GM12878 (cell line): ENCODE results near the gene TBXAS1. TPM values are rescaled to one million over a fixed set of nuclear protein-coding genes. Genes with fewer than 3 reads are reported as not detected.

Experiments
- ATAC-seq: fragments of 200-7000 bp; cut with Tn5 transposase; 3 replicates; pipeline ENCODE4 v1.9.1; 2020; ENCODE audit warnings: mild to moderate bottlenecking, moderate library complexity
- BruUV-seq: library from RNA; stranded (reverse); fragments of 400-500 nt; replicated peaks from 2 replicates; lab custom pipeline; 2021; lab: Mats Ljungman, UMichigan
- CTCF ChIA-PET: fragments of 300-600 bp; sonication (Branson Sonifier 250); formaldehyde crosslinking; extraction: SDS; loops from one replicate; lab custom pipeline; 2021; ENCODE audit warnings: inconsistent platforms; lab: Yijun Ruan, JAX
- POLR2A ChIA-PET: fragments of 350-600 bp; formaldehyde crosslinking; extraction: SDS; loops from one replicate; lab custom pipeline; 2021; ENCODE audit warnings: inconsistent platforms; lab: Charles Lee
- RAD21 ChIA-PET: fragments of 300-600 bp; sonication (Branson Sonifier 250); formaldehyde crosslinking; loops from one replicate; lab custom pipeline; 2023; ENCODE audit warnings: antibody characterized with exemption; ENCODE audit not compliant: unreplicated experiment; lab: Charles Lee
- SMC1A ChIA-PET: fragments of 300-600 bp; sonication (Branson Sonifier 250); formaldehyde crosslinking; loops from one replicate; lab custom pipeline; 2023; ENCODE audit not compliant: unreplicated experiment, uncharacterized antibody; lab: Charles Lee
- DNase-seq: peaks from one replicate; pipeline ENCODE4 v3.0.0-alpha.2; 2011; ENCODE audit warnings: low read depth, low spot score
- FAIRE-seq: peaks from 3 replicates; lab custom pipeline; 2011; peaks lifted over from hg19 to GRCh38; lab: Jason Lieb, UNC
- H2AFZ ChIP-seq: 2 replicates; pipeline ENCODE4 v1.6.0; 2011; ENCODE audit warnings: low read depth, low read length, control low read depth; ENCODE audit not compliant: control insufficient read depth
- H3K27ac ChIP-seq: 2 replicates; pipeline ENCODE4 v1.5.1; 2011; ENCODE audit warnings: control low read depth; ENCODE audit not compliant: control insufficient read depth, insufficient read depth
- H3K27me3 ChIP-seq, 2 experiments: replicated peaks in 1 of 2; 2 replicates each; pipeline versions ENCODE4 v1.6.0 to v1.6.1; 2011; ENCODE audit warnings: low read length in 1 of 2; ENCODE audit not compliant: control insufficient read depth in 2 of 2, insufficient read depth in 2 of 2
- H3K36me3 ChIP-seq, 2 experiments: 2 replicates each; pipeline ENCODE4 v1.5.1; 2011; ENCODE audit warnings: low read length in 1 of 2; ENCODE audit not compliant: control insufficient read depth in 2 of 2, insufficient read depth in 2 of 2
- H3K4me1 ChIP-seq: 2 replicates; pipeline ENCODE4 v1.6.1; 2011; ENCODE audit warnings: mild to moderate bottlenecking, low read length, moderate library complexity, mixed read lengths; ENCODE audit not compliant: control insufficient read depth, insufficient read depth
- H3K4me2 ChIP-seq: 2 replicates; pipeline ENCODE4 v1.6.0; 2011; ENCODE audit warnings: control low read depth; ENCODE audit not compliant: control insufficient read depth, insufficient read depth
- H3K4me3 ChIP-seq: fragments of 200-600 bp; sonication (generic); 2 replicates; pipeline ENCODE4 v1.5.1; 2016
- H3K79me2 ChIP-seq: 2 replicates; pipeline ENCODE4 v1.6.0; 2011; ENCODE audit warnings: low read length; ENCODE audit not compliant: control insufficient read depth, insufficient read depth
- H3K9ac ChIP-seq: 2 replicates; pipeline ENCODE4 v1.8.0; 2011; ENCODE audit warnings: low read length, control low read depth, mixed read lengths; ENCODE audit not compliant: control insufficient read depth, insufficient read depth
- H3K9me3 ChIP-seq: replicated peaks from 3 replicates; pipeline ENCODE4 v1.5.1; 2011; ENCODE audit warnings: mild to moderate bottlenecking, low read length; ENCODE audit not compliant: control insufficient read depth, insufficient read depth
- H4K20me1 ChIP-seq: 2 replicates; pipeline ENCODE4 v1.6.0; 2011; ENCODE audit not compliant: control insufficient read depth, insufficient read depth
- BCL11A ChIP-seq: IDR thresholded peaks from 2 replicates; pipeline ENCODE4 v1.6.1; 2011; ENCODE audit warnings: low read depth, low read length
- DPF2 ChIP-seq: fragments of 450-650 bp; IDR thresholded peaks from 2 replicates; pipeline ENCODE4 v1.6.1; 2017; ENCODE audit warnings: mild to moderate bottlenecking
- IKZF1 ChIP-seq: fragments of 450-650 bp; conservative IDR thresholded peaks from 2 replicates; pipeline ENCODE4 v1.6.1; 2017; ENCODE audit warnings: antibody characterized with exemption, mild to moderate bottlenecking
- JUNB ChIP-seq: IDR thresholded peaks from 2 replicates; pipeline ENCODE4 v1.6.1; 2016; ENCODE audit warnings: antibody characterized with exemption, mild to moderate bottlenecking
- MTA3 ChIP-seq: IDR thresholded peaks from 2 replicates; pipeline ENCODE4 v1.6.1; 2012; ENCODE audit warnings: low read length, inconsistent platforms, borderline replicate concordance
- PBX3 ChIP-seq: IDR thresholded peaks from 2 replicates; pipeline ENCODE4 v1.6.1; 2011; ENCODE audit warnings: mild to moderate bottlenecking, low read depth, low read length, moderate library complexity; ENCODE audit not compliant: insufficient replicate concordance
- PRDM15 ChIP-seq: fragments of 450-650 bp; formaldehyde crosslinking; IDR thresholded peaks from 2 replicates; pipeline ENCODE4 v1.4.0; 2020; ENCODE audit warnings: mild to moderate bottlenecking, moderate library complexity
- ZBTB33 ChIP-seq: fragments of 450-650 bp; IDR thresholded peaks from 2 replicates; pipeline ENCODE4 v1.6.1; 2017; ENCODE audit warnings: mild to moderate bottlenecking
- ZZZ3 ChIP-seq: IDR thresholded peaks from 2 replicates; pipeline ENCODE4 v1.6.1; 2011; ENCODE audit warnings: low read depth; ENCODE audit not compliant: control insufficient read depth, insufficient read length
- WGBS: methylation state at CpG from one replicate; pipeline ENCODE4 v1.1.6; 2016; ENCODE audit warnings: low lambda C conversion rate; ENCODE audit not compliant: insufficient replicate concordance, insufficient coverage; ENCODE audit errors: missing lambda C conversion rate; 5-methylcytosine and 5-hydroxymethylcytosine counted together
- in situ Hi-C: fragments of 300-500 bp; cut with MboI; formaldehyde crosslinking; loops from 9 replicates; pipeline ENCODE4 v1.14.3; 2018; ENCODE audit warnings: mixed read lengths
- intact Hi-C: fragments of 100-400 bp; cut with micrococcal nuclease; formaldehyde crosslinking; loops from one replicate; pipeline ENCODE4 v1.14.2; 2022; ENCODE audit not compliant: unreplicated experiment
- polyA plus RNA-seq, 11 experiments: library from polyadenylated mRNA; depleted of rRNA in 4 of 11; unstranded in 6 of 11; stranded (reverse) in 5 of 11; fragments of >200 nt; fragmentation: Nextera tagmentation in 4 of 11; fragmentation: Illumina TruSeq in 1 of 11; extraction: Ambion mirVana in 4 of 11; extraction: Trizol in 1 of 11; gene quantifications; 1 replicate in 1 of 11; 2 replicates in 10 of 11; pipeline versions ENCODE4 v1.2.1 to v1.2.3, GENCODE V29; 2011 to 2016; ENCODE audit warnings: inconsistent platforms in 2 of 11, missing spikeins in 2 of 11, low read depth in 1 of 11
- total RNA-seq, 4 experiments: library from RNA; depleted of rRNA in 3 of 4; stranded (reverse); fragments of >200 nt in 3 of 4; fragmentation: Illumina TruSeq in 1 of 4; extraction: Trizol in 1 of 4; gene quantifications; 2 replicates each; pipeline versions ENCODE4 v1.2.1 to v1.2.3, GENCODE V29; 2013 to 2021
- TF ChIP-seq, protein P1 (sequence below), 3 experiments: IDR thresholded peaks in 2 of 3; conservative IDR thresholded peaks in 1 of 3; 2 replicates each; pipeline ENCODE4 v1.5.1; 2011; ENCODE audit warnings: low read depth in 3 of 3, low read length in 3 of 3, mild to moderate bottlenecking in 3 of 3, control low read depth in 2 of 3, moderate library complexity in 2 of 3, inconsistent platforms in 1 of 3, mixed read lengths in 1 of 3; ENCODE audit not compliant: control insufficient read depth in 2 of 3, insufficient read depth in 1 of 3; ENCODE audit errors: extremely low read depth in 1 of 3
- TF ChIP-seq, protein P2 (sequence below): IDR thresholded peaks from 2 replicates; pipeline ENCODE4 v1.6.1; 2012; ENCODE audit warnings: low read depth, low read length, improper control_type of control experiment

The TBXAS1 gene
- total and polyA plus RNA-seq, 10 of the 15 experiments (the other 5 are each of a cell fraction or from before 2014, with no cell fraction given) = 1.5 to 32.7 (median 16.3) TPM

DNA sequence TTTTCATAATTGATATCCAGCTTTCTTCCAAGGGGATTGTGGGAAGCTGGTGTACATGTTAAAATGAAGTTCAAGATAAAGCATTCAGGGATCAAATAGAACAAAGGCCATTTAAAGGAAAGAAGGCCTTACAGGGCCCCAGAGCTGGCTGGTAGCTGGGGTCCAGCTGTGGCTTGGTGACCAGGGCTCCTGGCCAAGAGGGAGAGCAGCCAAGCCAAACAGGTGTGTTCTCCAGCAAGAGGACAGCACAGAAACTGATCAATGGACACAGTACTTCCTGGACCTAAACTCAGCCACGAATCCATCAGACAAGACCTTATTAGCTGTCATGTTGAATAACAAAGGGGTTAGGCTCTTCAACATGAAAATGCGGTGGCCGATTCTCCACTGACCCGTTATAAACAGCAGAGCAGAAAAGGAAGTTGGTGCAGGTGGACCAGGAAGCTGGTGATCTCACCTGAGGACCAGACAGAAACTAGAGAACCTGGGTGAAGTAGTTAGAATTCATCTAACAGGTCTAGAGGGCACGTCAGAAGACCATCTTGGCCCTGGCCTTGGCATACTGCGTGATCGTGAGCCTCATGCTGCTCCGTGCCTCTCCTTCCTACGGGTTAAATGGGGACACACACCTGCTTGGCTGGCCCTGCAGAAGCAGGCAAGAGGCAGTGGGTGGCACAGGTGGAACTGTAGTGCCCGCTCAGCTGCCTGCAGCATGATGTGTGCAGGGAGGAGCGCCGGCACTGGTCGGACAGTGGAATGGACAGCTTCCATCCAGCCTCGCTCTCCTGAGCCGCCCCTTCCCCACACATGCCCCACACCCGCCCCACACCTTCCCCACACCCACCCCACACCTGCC lies 179.9 kb downstream of the TBXAS1 start (continued):
- TF ChIP-seq PBX3 (no peak), BCL11A (no peak), IKZF1 (no peak), ZZZ3 (no peak), ZBTB33 (no peak)

GRCh38 chr7:140009735-140010134 lies 180.7 kb downstream of the TBXAS1 start:
- Histone ChIP-seq H3K9me3 (no peaks in the 10 kb centered on the region), H3K9ac (no peak overlapping the region), H3K79me2 (no peaks in the 10 kb centered on the region), H2AFZ (no peak overlapping the region), H3K4me3 (no peak overlapping the region), H3K4me1 (no peaks in the 10 kb centered on the region), H3K36me3 (no peaks in the 10 kb centered on the region), H3K4me2 (no peak overlapping the region), H3K27ac (no peak overlapping the region), H4K20me1 (no peaks in the 10 kb centered on the region), H3K27me3 (no peaks in the 10 kb centered on the region; a peak in 2 of 4 replicates)
- in situ Hi-C loops (no loop called here), intact Hi-C loops (no loop called here)
- ChIA-PET CTCF (interaction anchor here (1.7 kb wide), 1 partner anchor 364 kb away, joined by 6 read pairs; no protein-coding TSS in a partner anchor), POLR2A (no interaction called here), RAD21 (no interaction called here), SMC1A (no interaction called here)
- no TSS peak for BruUV-seq
- FAIRE-seq = no peak
- WGBS = no CpG with 5 or more reads among the region's 11 CpGs
- ATAC-seq = no peak
- DNase-seq = no peak
- no peak for TF ChIP-seq MTA3
- TF ChIP-seq, protein P1, sequence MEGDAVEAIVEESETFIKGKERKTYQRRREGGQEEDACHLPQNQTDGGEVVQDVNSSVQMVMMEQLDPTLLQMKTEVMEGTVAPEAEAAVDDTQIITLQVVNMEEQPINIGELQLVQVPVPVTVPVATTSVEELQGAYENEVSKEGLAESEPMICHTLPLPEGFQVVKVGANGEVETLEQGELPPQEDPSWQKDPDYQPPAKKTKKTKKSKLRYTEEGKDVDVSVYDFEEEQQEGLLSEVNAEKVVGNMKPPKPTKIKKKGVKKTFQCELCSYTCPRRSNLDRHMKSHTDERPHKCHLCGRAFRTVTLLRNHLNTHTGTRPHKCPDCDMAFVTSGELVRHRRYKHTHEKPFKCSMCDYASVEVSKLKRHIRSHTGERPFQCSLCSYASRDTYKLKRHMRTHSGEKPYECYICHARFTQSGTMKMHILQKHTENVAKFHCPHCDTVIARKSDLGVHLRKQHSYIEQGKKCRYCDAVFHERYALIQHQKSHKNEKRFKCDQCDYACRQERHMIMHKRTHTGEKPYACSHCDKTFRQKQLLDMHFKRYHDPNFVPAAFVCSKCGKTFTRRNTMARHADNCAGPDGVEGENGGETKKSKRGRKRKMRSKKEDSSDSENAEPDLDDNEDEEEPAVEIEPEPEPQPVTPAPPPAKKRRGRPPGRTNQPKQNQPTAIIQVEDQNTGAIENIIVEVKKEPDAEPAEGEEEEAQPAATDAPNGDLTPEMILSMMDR (IDR thresholded peaks at IDR 0.05 in 2 of 3, conservative IDR thresholded peaks at IDR 0.05 in 1 of 3; ENCODE audit: control insufficient read depth in 2 of 3, extremely low read depth in 1 of 3, insufficient read depth in 1 of 3, low read depth in 3 of 3, low read length in 3 of 3) = no peak
- TF ChIP-seq DPF2 = no peak
- TF ChIP-seq, protein P2, sequence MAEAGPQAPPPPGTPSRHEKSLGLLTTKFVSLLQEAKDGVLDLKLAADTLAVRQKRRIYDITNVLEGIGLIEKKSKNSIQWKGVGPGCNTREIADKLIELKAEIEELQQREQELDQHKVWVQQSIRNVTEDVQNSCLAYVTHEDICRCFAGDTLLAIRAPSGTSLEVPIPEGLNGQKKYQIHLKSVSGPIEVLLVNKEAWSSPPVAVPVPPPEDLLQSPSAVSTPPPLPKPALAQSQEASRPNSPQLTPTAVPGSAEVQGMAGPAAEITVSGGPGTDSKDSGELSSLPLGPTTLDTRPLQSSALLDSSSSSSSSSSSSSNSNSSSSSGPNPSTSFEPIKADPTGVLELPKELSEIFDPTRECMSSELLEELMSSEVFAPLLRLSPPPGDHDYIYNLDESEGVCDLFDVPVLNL = no peak
- TF ChIP-seq JUNB = no peak
- TF ChIP-seq PRDM15 = no peak
